SK-N-SH treated with all-trans-retinoic acid at 6 μM for 48 hours (cell line): ENCODE results near the gene RITA1.

Experiments
- ATAC-seq: fragments of 200-7000 bp; cut with Tn5 transposase; 3 replicates; pipeline ENCODE4 v1.9.1; 2020; ENCODE audit warnings: mild to moderate bottlenecking, moderate library complexity
- ARNTL ChIP-seq: fragments of 450-650 bp; formaldehyde crosslinking; IDR thresholded peaks from 2 replicates; pipeline ENCODE4 v1.5.0; 2020; ENCODE audit warnings: low read depth, mild to moderate bottlenecking, moderate library complexity, borderline replicate concordance
- BACH2 ChIP-seq: fragments of 250-450 bp; sonication (Bioruptor Pico); IDR thresholded peaks from 2 replicates; pipeline ENCODE4 v1.9.0; 2021; ENCODE audit warnings: mild to moderate bottlenecking, borderline replicate concordance
- CREB5 ChIP-seq: fragments of 250-450 bp; sonication (Bioruptor Pico); IDR thresholded peaks from 2 replicates; pipeline ENCODE4 v1.5.1; 2020; ENCODE audit warnings: low read depth, mild to moderate bottlenecking, moderate library complexity
- CSDC2 ChIP-seq: fragments of 250-450 bp; sonication (Bioruptor Pico); IDR thresholded peaks from 2 replicates; pipeline ENCODE4 v1.5.0; 2020; ENCODE audit warnings: mild to moderate bottlenecking, moderate library complexity
- ESRRG ChIP-seq: fragments of 250-450 bp; sonication (Bioruptor Pico); IDR thresholded peaks from 2 replicates; pipeline ENCODE4 v1.6.1; 2021; ENCODE audit warnings: mild to moderate bottlenecking
- GLIS3 ChIP-seq: fragments of 250-450 bp; sonication (Bioruptor Pico); IDR thresholded peaks from 2 replicates; pipeline ENCODE4 v1.5.0; 2020; ENCODE audit warnings: mild to moderate bottlenecking, moderate library complexity
- OSR1 ChIP-seq: fragments of 250-450 bp; sonication (Bioruptor Pico); IDR thresholded peaks from 2 replicates; pipeline ENCODE4 v1.8.0; 2022; ENCODE audit warnings: moderate library complexity, mild to moderate bottlenecking, inconsistent platforms
- PATZ1 ChIP-seq: fragments of 250-450 bp; sonication (Bioruptor Pico); IDR thresholded peaks from 2 replicates; pipeline ENCODE4 v1.8.0; 2020; ENCODE audit warnings: mild to moderate bottlenecking, moderate library complexity, borderline replicate concordance
- POU6F1 ChIP-seq: fragments of 250-450 bp; sonication (Bioruptor Pico); IDR thresholded peaks from 2 replicates; pipeline ENCODE4 v1.8.0; 2021; ENCODE audit warnings: low read depth, mild to moderate bottlenecking, moderate library complexity, borderline replicate concordance
- PPARA ChIP-seq: fragments of 250-450 bp; sonication (Bioruptor Pico); IDR thresholded peaks from 2 replicates; pipeline ENCODE4 v1.5.0; 2020; ENCODE audit warnings: mild to moderate bottlenecking, borderline replicate concordance
- RARB ChIP-seq: fragments of 250-450 bp; sonication (Bioruptor Pico); IDR thresholded peaks from 2 replicates; pipeline ENCODE4 v1.8.0; 2021; ENCODE audit warnings: mild to moderate bottlenecking, moderate library complexity
- TCF4 ChIP-seq: fragments of 250-450 bp; sonication (Bioruptor Pico); IDR thresholded peaks from 2 replicates; pipeline ENCODE4 v1.8.0; 2021; ENCODE audit warnings: mild to moderate bottlenecking, moderate library complexity, borderline replicate concordance
- TOX ChIP-seq: fragments of 250-450 bp; sonication (Bioruptor Pico); IDR thresholded peaks from 2 replicates; pipeline ENCODE4 v1.8.0; 2021; ENCODE audit warnings: mild to moderate bottlenecking, moderate library complexity, borderline replicate concordance
- TSHZ2 ChIP-seq: fragments of 250-450 bp; sonication (Bioruptor Pico); IDR thresholded peaks from 2 replicates; pipeline ENCODE4 v1.5.0; 2020; ENCODE audit warnings: mild to moderate bottlenecking, moderate library complexity
- ZC3H10 ChIP-seq: fragments of 250-450 bp; sonication (Bioruptor Pico); IDR thresholded peaks from 2 replicates; pipeline ENCODE4 v1.5.1; 2021; ENCODE audit warnings: mild to moderate bottlenecking, moderate library complexity
- ZFP3 ChIP-seq: fragments of 250-450 bp; sonication (Bioruptor Pico); IDR thresholded peaks from 2 replicates; pipeline ENCODE4 v1.5.0; 2020; ENCODE audit warnings: mild to moderate bottlenecking, moderate library complexity
- ZFP30 ChIP-seq: fragments of 450-650 bp; formaldehyde crosslinking; IDR thresholded peaks from 2 replicates; pipeline ENCODE4 v1.5.0; 2022; ENCODE audit warnings: mild to moderate bottlenecking, moderate library complexity
- ZNF565 ChIP-seq: fragments of 450-650 bp; formaldehyde crosslinking; conservative IDR thresholded peaks from 2 replicates; pipeline ENCODE4 v1.5.0; 2020; ENCODE audit warnings: low read depth, mild to moderate bottlenecking, moderate library complexity
- ZNF8 ChIP-seq: fragments of 450-650 bp; formaldehyde crosslinking; IDR thresholded peaks from 2 replicates; pipeline ENCODE4 v1.5.0; 2020; ENCODE audit warnings: mild to moderate bottlenecking, moderate library complexity

RITA1 gene

GRCh38 chr12:113167868-113168267 lies 17.7 kb upstream of the RITA1 start (continued):
- TF ChIP-seq OSR1 (CRISPR knock-in tag), result no peak

GRCh38 chr12:113169697-113170096 lies 15.8 kb upstream of the RITA1 start:
- no peak for ATAC-seq
- TF ChIP-seq CSDC2 (CRISPR knock-in tag) (no peak), ZNF565 (CRISPR knock-in tag) (no peak), GLIS3 (CRISPR knock-in tag) (no peak), ZFP3 (CRISPR knock-in tag) (no peak), TSHZ2 (CRISPR knock-in tag) (no peak), POU6F1 (CRISPR knock-in tag) (no peak), CREB5 (CRISPR knock-in tag) (no peak), ZNF8 (CRISPR knock-in tag) (no peak), RARB (CRISPR knock-in tag) (no peak), ARNTL (CRISPR knock-in tag) (no peak), TCF4 (CRISPR knock-in tag) (no peak), BACH2 (no peak), PATZ1 (CRISPR knock-in tag) (no peak)

- no peak for TF ChIP-seq PPARA (CRISPR knock-in tag)
- TF ChIP-seq CREB5 (CRISPR knock-in tag), result no peak
- no peak for TF ChIP-seq ESRRG (CRISPR knock-in tag)
- no peak for TF ChIP-seq ZFP3 (CRISPR knock-in tag)
- TF ChIP-seq ZC3H10 (CRISPR knock-in tag), result no peak
- TF ChIP-seq TSHZ2 (CRISPR knock-in tag), result no peak
- no peak for TF ChIP-seq CSDC2 (CRISPR knock-in tag)
- no peak for TF ChIP-seq ZNF565 (CRISPR knock-in tag)
- no peak for TF ChIP-seq TOX (CRISPR knock-in tag)
- TF ChIP-seq ZNF8 (CRISPR knock-in tag), result no peak
- TF ChIP-seq ZFP30 (CRISPR knock-in tag), result no peak
- no peak for TF ChIP-seq OSR1 (CRISPR knock-in tag)
- no peak for TF ChIP-seq GLIS3 (CRISPR knock-in tag)
- ATAC-seq, result no peak
These were observed 15.1 kb upstream of the RITA1 start for GRCh38 chr12:113170457-113170856.
